Stimulated activated CD4-positive, alpha-beta T cell treated with anti-CD3 and anti-CD28 coated beads, Interleukin-1b, Interleukin-23, amount 100 ng/mL, for 1 hour (primary cell): ENCODE data around the gene PAFAH1B1.
"Not testable (repeated sequence)": the region's sequence is repeated elsewhere in the genome, so short reads cannot be mapped to it uniquely, and the experiment has no call there.

Experiments used
- DNase-seq, 2 donors: peaks; one replicate each; pipeline ENCODE4 v3.0.0-alpha.2; 2020; ENCODE audit warnings: low read depth in 2 of 2

The PAFAH1B1 gene

DNA sequence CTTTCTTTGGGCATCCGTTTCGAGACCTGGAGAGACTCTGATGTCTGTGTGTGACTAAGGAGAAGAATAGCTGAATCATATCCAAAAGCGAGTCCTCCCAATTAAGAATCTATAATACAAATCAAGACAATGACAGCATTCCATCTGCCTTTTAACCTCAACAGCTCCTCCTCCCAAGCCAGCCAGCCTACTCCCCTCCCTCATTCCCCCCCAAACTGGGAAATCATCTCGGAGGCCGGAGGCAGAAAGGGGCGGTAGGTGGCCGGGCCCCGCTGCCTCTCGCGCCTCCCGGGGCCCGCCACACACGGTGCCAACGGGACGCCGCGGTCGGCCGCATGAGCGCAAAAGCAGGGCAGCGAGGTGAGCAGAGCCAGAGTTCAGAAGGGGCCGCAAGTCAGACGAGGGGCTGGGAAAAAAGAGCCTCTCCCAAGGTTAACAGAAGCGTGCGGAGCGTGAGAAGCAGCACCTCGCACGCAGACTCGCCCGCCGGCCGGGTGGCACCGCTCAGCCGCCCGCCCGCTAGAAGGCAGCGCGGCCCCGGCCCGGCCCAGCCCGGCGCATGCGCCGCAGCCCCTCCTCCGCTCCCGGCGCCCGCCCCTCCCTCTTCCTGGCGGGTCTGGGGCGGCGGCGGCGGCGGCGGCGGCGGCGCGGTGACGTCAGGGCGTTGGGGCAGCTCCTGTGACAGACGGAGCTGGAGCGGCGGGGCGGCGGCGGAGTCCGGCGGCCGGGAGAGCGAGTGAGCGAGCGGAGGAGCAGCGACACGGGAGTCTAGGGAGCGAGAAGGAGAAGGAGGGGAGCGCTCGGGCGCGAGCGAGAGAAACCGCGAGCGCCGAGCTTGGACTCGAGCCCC lies at the start of gene PAFAH1B1:
TSS of gene PAFAH1B1 (plus strand) at position 684 of the 850 bp plus-strand sequence. CDS start 44,635 bp downstream, outside the sequence.
- peak; percentile 91 to 92 for DNase-seq

DNA sequence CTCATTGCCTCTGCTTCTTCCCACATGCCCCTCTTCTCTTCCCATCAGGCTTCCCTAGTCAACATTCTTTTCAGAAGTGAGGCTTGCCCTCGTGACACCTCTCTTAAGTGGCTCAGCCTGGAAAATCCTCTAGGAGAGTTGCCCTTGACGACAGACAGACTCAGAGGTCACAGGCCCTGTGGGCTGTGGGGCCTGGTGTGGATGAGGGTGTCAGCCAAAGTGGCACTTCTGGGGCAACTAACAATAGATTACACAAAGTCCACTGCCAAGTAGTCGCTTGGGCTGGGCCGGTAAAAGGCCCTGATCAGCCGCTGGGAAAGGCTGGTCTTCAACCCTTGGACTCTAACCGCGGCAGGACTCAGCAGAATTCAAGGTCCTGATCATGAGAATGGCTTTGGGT lies 48.1 kb upstream of the PAFAH1B1 start:
- DNase-seq: no peak

DNA sequence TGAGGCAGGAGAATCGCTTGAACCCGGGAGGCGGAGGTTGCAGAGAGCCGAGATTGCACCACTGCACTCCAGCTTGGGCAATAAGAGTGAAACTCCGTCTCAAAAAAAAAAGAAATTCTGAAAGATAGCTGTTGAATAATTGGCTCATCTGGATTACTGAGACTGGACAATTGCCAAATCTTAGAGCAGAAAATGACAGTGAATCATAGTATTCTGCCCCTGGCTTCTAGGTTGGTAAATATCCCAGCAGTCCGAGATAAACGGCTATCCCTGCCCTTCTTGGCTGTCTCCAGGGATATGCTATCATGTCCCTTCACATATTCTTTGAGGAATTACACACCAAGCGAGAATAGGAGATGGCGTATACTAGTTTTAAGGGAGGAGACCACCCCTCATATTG lies 46.3 kb upstream of the PAFAH1B1 start:
- DNase-seq: no peak

DNA sequence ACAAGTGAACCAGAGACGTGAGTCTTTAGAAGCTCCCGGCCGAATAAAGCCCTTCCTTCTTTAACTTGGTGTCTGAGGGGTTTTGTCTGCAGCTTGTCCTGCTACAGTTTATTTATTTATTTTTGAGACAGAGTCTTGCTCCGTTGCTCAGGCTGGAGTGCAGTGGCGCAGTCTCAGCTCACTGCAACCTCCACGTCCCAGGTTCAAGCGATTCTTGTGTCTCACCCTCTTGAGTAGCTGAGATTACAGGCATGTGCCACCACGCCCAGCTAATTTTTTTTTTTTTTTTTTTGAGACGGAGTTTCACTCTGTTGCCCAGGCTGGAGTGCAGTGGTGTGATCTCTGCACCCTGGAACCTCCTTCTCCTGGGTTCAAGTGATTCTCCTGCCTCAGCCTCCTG lies 45.4 kb upstream of the PAFAH1B1 start:
- not testable (repeated sequence) for DNase-seq

DNA sequence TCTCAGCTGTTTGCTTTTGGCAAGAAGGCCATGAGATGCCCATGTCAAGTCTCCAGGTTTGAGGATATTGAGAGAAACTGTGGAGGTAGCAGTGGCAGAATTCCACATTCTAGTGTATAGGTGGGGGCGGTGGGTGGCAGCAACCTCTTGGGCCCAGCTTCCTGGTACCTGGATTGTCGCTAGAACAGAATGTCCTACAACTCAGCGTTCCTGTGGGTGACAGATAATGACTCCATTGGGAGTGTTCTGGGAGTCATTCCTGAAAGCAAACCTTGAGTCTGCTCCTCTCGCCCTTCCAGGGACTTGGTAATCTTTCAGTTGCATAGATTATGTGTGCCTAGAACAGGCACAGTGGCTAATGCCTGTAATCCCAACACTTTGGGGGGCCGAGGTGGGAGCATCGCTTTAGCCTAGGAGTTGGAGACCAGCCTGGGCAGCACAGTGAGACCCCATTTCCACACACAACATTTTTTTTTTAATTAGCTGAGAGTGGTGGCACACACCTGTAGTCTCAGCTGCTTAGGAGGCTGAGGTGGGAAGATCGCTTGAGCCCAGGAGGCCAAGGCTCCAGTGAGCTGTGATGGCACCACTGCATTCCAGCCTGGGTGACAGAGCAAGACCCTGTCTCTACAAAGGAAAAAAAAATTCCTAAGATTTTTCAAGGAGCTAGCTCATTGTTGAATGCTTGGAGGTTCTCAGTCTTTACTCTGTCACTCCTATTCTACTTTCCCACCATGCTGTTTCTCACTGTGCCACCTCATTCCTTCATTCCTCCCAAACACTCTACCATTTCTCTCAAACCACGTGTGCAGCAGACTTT lies 43.9 kb upstream of the PAFAH1B1 start:
- no peak for DNase-seq

DNA sequence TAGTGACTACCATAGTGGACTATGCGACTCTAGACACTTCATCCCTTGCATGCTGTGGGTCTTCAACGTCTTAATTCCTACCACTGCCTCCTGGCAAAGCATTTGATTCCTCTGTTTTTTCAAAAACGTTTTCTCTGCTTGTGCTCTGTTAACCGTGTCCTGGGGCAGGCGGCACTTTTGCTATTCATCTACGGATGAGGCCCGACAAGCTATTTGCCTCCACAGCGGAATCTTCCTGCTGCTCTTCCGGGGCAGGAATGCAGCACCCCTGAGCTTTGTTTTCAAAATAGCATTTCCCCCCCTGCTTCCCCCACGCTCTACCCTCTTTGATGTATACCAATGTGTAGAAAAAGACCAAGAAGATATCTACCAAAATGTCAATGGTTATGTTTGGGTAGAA lies 42.0 kb upstream of the PAFAH1B1 start:
- DNase-seq: no peak

DNA sequence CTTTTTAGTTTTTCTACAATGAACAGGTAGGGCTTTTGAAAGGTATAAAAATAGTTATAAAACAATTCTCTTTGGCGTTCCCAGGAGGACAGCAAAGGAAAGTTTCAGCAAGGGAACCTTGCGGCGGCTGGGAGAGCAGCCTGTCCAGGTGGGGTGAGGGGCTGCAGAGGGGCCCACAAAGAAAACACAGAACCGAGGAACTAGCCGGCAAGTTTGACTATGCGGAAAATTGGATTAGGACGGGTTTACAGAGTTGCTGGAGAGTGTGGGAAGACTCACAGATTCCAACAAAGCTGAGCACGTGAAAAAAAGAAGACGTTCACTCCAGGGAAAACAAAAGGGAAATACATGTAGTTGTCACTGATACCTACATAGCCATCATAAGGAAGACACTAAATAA lies 41.5 kb upstream of the PAFAH1B1 start:
- DNase-seq: no peak

DNA sequence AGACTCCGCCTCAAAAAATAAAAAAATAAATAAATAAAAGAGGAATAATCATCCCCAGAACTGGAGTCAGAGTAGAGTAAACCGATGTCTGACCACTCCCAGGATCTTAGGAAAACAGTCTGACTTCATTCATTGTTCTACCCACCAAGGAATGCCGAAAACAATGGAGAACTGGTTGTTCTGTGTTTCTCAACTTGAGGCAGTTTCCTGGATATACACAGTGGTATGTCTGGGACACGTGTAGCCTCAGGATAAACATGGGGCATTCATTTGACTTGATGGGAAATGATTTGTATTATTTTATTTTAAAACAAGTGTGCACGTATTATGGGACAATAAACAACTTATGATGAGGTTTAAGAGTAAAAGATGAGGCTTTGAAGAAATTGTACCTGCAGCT lies 32.8 kb upstream of the PAFAH1B1 start:
- DNase-seq: no peak

DNA sequence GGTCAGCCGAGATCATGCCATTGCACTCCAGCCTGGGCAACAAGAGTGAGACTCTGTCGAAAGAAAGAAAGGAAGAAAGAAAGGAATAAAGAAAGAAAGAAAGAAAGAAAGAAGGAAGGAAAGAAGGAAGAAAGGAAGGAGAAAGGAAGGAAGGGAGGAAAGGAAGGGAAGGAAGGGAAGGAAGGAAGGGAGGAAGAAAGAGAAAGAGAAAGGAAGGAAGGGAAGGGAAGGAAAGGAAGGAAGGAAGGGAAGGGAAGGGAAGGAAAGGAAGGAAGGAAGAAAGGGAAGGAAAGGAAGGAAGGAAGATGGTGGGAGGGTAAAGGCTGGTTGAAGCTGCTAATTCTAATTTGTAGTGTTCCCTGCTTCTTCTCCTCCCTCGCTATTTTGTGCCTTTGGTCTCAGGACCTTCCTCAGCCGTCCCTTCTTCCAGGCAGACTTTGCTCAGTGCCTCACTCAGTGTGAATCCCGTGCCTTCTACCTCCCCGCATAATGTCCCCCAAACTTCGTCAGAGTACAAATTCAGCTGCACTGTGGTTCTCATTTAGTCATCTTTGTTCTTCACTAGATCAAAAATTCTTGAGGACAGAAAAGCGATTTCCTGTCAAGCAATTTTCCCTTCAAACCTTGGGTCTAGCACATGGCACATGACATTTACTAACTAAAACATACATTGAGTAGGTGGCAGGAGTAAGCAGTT lies 31.1 kb upstream of the PAFAH1B1 start:
- DNase-seq: no peak

DNA sequence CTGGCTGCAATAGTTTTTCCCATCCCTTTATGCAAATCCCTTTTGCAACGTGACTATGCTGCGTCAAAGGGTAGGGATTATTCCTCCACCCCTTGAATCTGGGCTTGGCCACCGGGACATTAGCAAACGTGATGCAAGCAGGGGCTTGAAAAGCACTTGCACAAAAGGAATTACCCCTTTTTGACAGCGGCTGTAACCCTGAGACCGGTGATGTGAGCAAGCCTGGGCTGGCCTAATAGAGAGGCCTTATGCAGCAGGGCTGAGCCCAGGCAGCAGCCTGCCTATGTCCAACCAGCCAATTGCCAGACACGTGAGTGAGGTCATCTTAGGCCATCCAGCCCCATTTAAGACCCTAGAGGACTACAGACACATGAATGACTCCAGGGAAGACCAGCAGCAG lies 30.4 kb upstream of the PAFAH1B1 start:
- no peak for DNase-seq

DNA sequence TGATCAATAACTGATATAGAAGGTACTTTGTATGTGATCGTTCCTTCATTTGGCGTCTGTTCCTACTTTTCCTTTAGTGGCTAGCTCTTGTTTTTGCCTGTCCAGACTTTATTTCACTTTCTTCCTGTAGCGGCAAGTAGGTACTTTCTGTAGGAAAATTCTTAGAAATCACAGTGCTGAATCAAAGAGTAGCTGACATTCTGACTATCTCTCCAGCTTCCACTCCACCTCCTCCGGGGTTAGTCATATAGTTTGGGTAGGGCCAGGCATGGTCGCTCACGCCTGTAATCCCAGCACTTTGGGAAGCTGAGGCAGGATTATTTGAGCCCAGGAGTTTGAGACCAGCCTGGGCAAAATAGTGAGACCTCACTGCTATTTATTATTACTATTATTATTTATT lies 29.9 kb upstream of the PAFAH1B1 start:
- no peak for DNase-seq

DNA sequence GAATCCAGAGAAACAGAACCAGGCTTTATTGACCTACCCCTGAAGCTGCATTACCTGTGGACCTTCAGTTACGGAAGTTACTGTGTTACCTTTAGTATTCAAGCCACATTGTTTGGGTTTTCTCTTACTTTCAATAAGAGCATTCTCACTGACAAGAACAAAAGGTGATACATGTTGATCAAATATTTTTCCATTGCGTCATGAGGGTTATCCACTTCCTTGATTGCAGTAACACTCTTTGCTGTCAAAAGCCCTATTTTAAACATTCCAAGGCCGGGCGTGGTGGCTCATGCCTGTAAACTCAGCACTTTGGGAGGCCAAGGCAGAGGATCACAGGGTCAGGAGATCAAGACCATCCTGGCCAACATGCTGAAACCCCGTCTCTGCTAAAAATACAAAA lies 28.6 kb upstream of the PAFAH1B1 start:
- no peak for DNase-seq

DNA sequence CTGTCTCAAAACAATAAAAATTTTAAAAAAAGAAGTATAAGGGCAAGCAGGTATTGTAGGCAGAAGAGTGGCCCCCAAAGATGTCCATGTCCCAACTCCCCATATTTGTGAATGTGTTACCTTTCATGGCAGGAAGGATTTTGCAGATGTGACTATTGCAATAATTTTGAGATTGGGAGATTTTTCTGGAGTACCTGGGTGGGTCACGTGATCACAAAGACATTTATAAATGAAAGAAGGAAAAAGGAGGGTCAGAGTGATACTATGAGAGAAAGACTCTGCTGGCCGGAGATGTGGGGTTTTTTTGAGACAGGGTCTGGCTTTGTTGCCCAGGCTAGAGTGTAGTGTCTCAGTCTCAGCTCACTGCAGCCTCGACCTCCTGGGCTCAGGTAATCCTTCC lies 27.4 kb upstream of the PAFAH1B1 start:
- no peak for DNase-seq

DNA sequence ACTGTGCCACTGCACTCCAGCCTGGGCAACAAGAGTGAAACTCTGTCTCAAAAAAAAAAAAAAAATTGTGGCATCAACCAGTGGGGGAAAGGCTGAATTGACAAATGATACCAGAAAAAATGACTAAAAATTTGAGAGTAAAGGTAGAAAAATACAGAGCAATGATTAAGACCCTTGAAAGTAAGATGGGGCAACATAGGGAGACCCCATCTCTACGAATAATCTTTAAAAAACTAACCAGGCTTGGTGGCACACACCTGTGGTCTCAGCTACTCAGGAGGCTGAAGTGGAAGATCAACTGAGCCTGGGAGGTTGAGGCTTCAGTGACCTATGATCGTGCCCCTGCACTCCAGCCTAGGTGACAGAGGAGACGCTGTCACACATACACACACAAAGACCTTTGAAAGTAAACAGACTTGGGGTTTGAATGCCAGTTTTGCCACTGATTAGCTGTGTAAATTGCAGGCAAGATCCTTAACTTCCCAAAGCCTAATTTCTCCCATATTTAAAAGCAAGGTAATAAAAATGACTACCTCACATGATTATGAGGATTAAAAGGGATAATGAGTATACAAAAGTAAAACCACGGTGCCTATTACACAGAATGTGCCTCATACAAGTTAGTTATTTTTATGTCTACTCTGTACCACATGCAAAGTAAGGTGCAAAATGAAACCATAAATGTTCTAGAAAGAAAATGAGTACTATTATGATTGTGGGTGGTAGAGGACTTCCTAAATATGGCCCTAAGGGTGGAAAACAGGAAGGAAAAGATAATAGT lies 21.7 kb upstream of the PAFAH1B1 start:
- no peak for DNase-seq

DNA sequence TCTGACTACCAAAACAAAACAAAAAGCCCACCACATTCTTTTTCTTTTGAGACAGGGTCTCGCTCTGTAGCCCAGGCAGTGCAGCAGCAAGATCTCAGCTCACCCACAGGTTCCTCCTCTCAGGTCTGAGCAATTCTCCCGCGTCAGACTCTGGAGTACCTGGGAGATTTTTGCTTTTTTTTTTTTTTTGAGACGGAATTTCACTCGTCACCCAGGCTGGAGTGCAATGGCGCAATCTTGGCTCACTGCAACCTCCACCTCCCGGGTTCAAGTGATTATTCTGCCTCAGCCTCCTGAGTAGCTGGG lies 21.2 kb upstream of the PAFAH1B1 start:
- DNase-seq: not testable (repeated sequence)

DNA sequence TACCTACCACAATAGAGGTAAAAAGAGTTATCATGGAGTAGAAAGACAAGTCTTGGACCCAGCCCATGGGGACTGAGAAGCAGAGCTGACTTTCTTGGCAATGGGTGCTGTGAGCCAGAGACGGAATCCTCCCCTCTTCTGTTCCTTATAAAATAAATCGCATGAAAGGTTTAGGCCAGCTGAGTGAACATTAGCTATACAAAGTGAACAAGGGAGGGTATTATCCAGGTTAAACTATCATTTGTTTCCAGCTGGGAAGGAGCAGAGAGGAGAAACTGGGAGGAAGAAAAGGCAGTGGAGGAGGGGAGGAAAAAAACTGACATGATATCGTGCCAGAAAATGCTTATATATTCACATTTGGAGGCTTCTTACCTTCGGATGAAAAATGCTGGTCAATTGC lies 13.3 kb upstream of the PAFAH1B1 start:
- no peak for DNase-seq

DNA sequence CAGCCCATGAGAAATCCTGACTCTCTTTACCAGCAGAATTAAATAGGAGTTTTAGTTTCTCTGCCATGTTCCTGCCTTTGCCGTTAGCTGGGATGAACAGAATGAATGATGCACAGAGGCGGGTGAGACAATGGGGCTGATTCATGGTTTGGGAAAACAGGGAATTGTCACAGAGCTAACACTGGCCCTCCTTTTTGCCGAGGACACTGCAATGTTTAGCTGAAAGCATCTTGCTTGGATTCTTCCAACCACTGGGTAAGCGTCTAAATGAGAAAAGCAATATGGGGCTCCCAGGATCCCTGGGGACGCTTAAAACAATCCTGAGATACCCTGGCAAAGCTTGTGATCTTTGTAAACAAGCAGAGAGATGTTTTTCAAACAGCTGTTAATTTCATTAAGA lies 12.8 kb upstream of the PAFAH1B1 start:
- DNase-seq: no peak

DNA sequence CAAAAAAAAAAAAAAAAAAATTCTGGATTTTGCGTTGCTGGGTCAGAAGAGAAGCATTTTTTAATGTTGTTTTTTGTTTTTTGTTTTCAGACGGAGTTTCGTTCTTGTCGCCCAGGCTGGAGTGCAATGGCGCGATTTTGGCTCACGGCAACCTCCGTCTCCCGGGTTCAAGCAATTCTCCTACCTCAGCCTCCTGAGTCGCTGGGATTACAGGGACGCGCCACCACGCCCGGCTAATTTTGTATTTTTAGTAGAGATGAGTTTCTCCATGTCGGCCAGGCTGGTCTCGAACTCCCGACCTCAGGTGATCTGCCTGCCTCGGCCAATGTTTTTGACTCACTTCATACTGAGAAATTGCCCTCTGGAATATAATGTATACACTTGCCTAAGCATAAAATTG lies 11.0 kb upstream of the PAFAH1B1 start:
- DNase-seq: no peak

DNA sequence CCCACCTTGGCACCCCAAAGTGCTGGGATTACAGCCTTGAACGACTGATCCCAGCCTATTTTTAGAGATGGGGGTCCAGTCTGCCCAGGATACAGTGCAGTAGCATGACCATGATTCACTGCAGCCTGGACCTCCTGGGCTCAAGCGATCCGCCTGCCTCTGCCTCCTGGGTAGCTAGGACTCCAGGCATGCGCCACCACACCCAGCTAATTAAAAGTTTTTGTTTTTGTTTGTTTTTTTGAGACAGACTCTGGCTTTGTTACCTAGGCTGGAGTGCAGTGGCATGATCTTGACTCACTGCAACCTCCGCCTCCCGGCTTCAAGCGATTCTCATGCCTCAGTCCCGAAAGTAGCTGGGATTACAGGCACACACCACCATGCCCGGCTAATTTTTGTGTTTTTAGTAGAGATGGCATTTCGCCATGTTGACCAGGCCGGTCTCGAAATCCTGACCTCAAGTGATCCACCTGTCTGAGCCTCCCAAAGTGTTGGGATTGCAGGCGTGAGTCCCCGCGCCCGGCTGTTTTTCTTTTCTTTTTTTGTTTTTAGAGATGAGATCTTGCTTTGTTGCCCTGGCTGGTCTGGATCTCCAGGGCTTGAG lies 2.3 kb upstream of the PAFAH1B1 start:
- DNase-seq: no peak

DNA sequence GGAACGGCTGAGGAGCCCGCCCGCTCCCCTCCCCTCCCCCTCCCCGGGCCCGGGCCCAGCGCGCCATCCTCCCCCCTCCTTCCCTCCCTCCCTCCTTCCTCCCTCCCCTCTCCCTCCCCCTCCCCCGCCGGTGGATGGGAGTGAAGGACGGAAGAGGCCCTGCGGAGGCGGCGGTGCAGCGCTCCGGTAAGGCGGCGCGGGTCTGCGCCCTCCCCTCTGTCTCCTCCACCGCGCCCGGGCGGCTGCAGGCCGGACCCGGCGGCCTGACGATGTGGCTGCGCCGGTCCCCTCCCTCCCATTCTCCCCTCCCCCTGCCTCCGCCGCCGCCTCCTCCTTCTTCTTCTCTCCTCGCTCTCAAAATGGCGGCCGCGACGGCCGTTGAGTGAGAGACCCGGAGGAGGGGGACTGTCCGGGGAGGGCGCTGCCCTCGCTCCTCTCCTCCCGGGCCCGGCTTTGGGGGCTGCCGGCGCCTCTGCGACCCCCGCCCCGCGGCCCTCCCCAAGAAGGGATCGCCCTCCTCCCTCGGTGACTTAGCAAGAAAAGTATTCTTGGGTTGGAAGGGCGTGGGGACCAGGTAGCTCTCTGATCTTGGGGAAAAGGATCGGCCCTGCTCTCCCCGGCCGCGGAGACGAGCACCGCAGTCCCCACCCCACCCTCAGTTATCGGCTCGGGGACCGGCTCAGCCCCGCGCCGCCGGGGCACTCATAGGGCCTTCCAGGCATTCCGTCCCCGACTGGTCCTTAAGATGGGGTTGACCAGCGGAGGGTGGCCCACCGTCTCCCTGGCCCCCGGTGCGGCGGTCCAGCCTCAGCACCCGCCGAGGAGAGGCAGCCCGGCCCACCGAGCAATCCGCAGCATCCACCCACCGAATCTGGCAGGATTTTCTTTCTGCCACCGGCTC lies 617 bp downstream of the PAFAH1B1 start:
- DNase-seq: peak; percentile 60 to 71
